DMS79 treated with DMSO at 0.1 percent for 48 hours (cell line): ENCODE results near the gene GPC2.
"Not testable (repeated sequence)": the region's sequence is repeated elsewhere in the genome, so short reads cannot be mapped to it uniquely, and the experiment has no call there.

Source experiments
- DNase-seq: peaks from one replicate; lab custom pipeline; 2025; lab: John Stamatoyannopoulos, UW

GPC2 gene

GRCh38 chr7:100177045-100178001 is at the start of gene GPC2, which contains the start of gene STAG3:
Gene GPC2 (minus strand): TSS chr7:100177381. CDS start chr7:100177199, 182 bp downstream.
Gene STAG3 (plus strand): TSS chr7:100177918. CDS start chr7:100180557, 2,639 bp downstream.
- peak; percentile 93 for DNase-seq

GRCh38 chr7:100224891-100225290 is 47.7 kb upstream of the GPC2 start:
- not testable (repeated sequence) for DNase-seq

GRCh38 chr7:100223376-100223927 is 46.3 kb upstream of the GPC2 start:
- not testable (repeated sequence) for DNase-seq

GRCh38 chr7:100222445-100223132 is 45.4 kb upstream of the GPC2 start:
- no peak for DNase-seq

GRCh38 chr7:100221767-100222444 is 44.7 kb upstream of the GPC2 start:
- DNase-seq, result no peak

GRCh38 chr7:100221231-100221718 is 44.1 kb upstream of the GPC2 start:
- no peak for DNase-seq

GRCh38 chr7:100220586-100221230 is 43.5 kb upstream of the GPC2 start:
- DNase-seq, result no peak

GRCh38 chr7:100219801-100220585 is 42.8 kb upstream of the GPC2 start, which contains the start of gene PVRIG:
Gene PVRIG (plus strand): TSS chr7:100219949. CDS start chr7:100219971, 22 bp downstream.
- not testable (repeated sequence) for DNase-seq

- DNase-seq, result no peak
These were observed 42.1 kb upstream of the GPC2 start for GRCh38 chr7:100219271-100219737.

GRCh38 chr7:100217934-100218333 is 40.8 kb upstream of the GPC2 start:
- peak; percentile 21 for DNase-seq

- no peak for DNase-seq
These were observed 38.7 kb upstream of the GPC2 start for GRCh38 chr7:100215895-100216294.

GRCh38 chr7:100214356-100214755 is 37.2 kb upstream of the GPC2 start:
- DNase-seq, result not testable (repeated sequence)

- DNase-seq, result no peak
These were observed 36.5 kb upstream of the GPC2 start for GRCh38 chr7:100213672-100214071.

- no peak for DNase-seq
These were observed 35.6 kb upstream of the GPC2 start for GRCh38 chr7:100212631-100213286.

GRCh38 chr7:100211342-100211780 is 34.2 kb upstream of the GPC2 start:
- DNase-seq, result no peak

GRCh38 chr7:100210805-100211204 is 33.6 kb upstream of the GPC2 start:
- DNase-seq, result no peak

GRCh38 chr7:100209493-100209892 is 32.3 kb upstream of the GPC2 start:
- no peak for DNase-seq

- DNase-seq, result no peak
These were observed 31.8 kb upstream of the GPC2 start for GRCh38 chr7:100208911-100209408.

- DNase-seq, result no peak
These were observed 27.3 kb upstream of the GPC2 start for GRCh38 chr7:100204454-100204853.
